T-helper 2 cell treated with Interferon-gamma antibody and Interleukin-4, amounts not matched to agents 5 μg/mL and 100 μg/mL, for 36 hours (primary cell): ENCODE data around the gene NAP1L4.
A peak's percentile ranks its signal among the peaks of the same experiment; 100 is the strongest.

Experiments used
- DNase-seq: peaks from one replicate; pipeline ENCODE4 v3.0.0; 2021; ENCODE audit warnings: low spot score
- H3K27ac Mint-ChIP-seq: one replicate; pipeline ENCODE4 v1.8.0; 2021; ENCODE audit warnings: mild to moderate bottlenecking, mixed read lengths
- H3K27me3 Mint-ChIP-seq: one replicate; pipeline ENCODE4 v1.8.0; 2021; ENCODE audit warnings: low read depth, mixed read lengths
- H3K36me3 Mint-ChIP-seq: one replicate; pipeline ENCODE4 v1.8.0; 2021; ENCODE audit warnings: low read depth, mixed read lengths
- H3K4me1 Mint-ChIP-seq: one replicate; pipeline ENCODE4 v1.8.0; 2021; ENCODE audit warnings: low read depth, mixed read lengths
- H3K4me3 Mint-ChIP-seq: one replicate; pipeline ENCODE4 v1.8.0; 2022; ENCODE audit warnings: mild to moderate bottlenecking, moderate library complexity, mixed read lengths
- H3K9me3 Mint-ChIP-seq: one replicate; pipeline ENCODE4 v1.8.0; 2021; ENCODE audit warnings: mixed read lengths

The NAP1L4 gene

GRCh38 chr11:2975594-2975993 is 16.5 kb downstream of the NAP1L4 start:
- DNase-seq, result no peak
- H3K4me3 Mint-ChIP-seq, result no peak overlapping the region
- no peaks in the 10 kb centered on the region for H3K9me3 Mint-ChIP-seq
- peaks cover 61% of the 10 kb centered on the region for H3K36me3 Mint-ChIP-seq
- H3K4me1 Mint-ChIP-seq, result peaks cover 28% of the 10 kb centered on the region
- H3K27ac Mint-ChIP-seq, result no peak overlapping the region
- no peaks in the 10 kb centered on the region for H3K27me3 Mint-ChIP-seq

GRCh38 chr11:2974272-2974671 is 17.9 kb downstream of the NAP1L4 start:
- H3K4me1 Mint-ChIP-seq, result peaks cover 28% of the 10 kb centered on the region
- H3K36me3 Mint-ChIP-seq, result peaks cover 73% of the 10 kb centered on the region
- H3K4me3 Mint-ChIP-seq, result no peak overlapping the region
- H3K27ac Mint-ChIP-seq, result peak overlapping the region; percentile 41
- no peak for DNase-seq
- H3K9me3 Mint-ChIP-seq, result no peaks in the 10 kb centered on the region
- H3K27me3 Mint-ChIP-seq, result no peaks in the 10 kb centered on the region

- Mint-ChIP-seq H3K4me3 (no peak overlapping the region), H3K27ac (no peak overlapping the region), H3K9me3 (no peaks in the 10 kb centered on the region), H3K36me3 (peaks cover 82% of the 10 kb centered on the region), H3K4me1 (peaks cover 4% of the 10 kb centered on the region), H3K27me3 (no peaks in the 10 kb centered on the region)
- no peak for DNase-seq
Measured at GRCh38 chr11:2968341-2968900, 23.7 kb downstream of the NAP1L4 start.

GRCh38 chr11:2964782-2965181 is 27.3 kb downstream of the NAP1L4 start:
- Mint-ChIP-seq H3K27ac (no peak overlapping the region), H3K9me3 (no peaks in the 10 kb centered on the region), H3K27me3 (no peaks in the 10 kb centered on the region), H3K4me3 (no peak overlapping the region), H3K36me3 (peaks cover 87% of the 10 kb centered on the region), H3K4me1 (peaks cover 13% of the 10 kb centered on the region)
- no peak for DNase-seq

GRCh38 chr11:2963761-2964160 is 28.4 kb downstream of the NAP1L4 start:
- Mint-ChIP-seq H3K4me1 (peaks cover 13% of the 10 kb centered on the region), H3K27ac (no peak overlapping the region), H3K4me3 (no peak overlapping the region), H3K9me3 (no peaks in the 10 kb centered on the region), H3K36me3 (peaks cover 88% of the 10 kb centered on the region), H3K27me3 (no peaks in the 10 kb centered on the region)
- DNase-seq, result no peak

GRCh38 chr11:2963112-2963754 is 28.9 kb downstream of the NAP1L4 start:
- DNase-seq, result no peak
- Mint-ChIP-seq H3K9me3 (no peaks in the 10 kb centered on the region), H3K4me3 (no peak overlapping the region), H3K36me3 (peaks cover 88% of the 10 kb centered on the region), H3K4me1 (peaks cover 13% of the 10 kb centered on the region), H3K27me3 (no peaks in the 10 kb centered on the region), H3K27ac (no peak overlapping the region)

GRCh38 chr11:2961080-2961479 is 31.0 kb downstream of the NAP1L4 start:
- H3K9me3 Mint-ChIP-seq, result no peaks in the 10 kb centered on the region
- peaks cover 13% of the 10 kb centered on the region for H3K4me1 Mint-ChIP-seq
- H3K27me3 Mint-ChIP-seq, result no peaks in the 10 kb centered on the region
- no peak for DNase-seq
- no peak overlapping the region for H3K27ac Mint-ChIP-seq
- H3K36me3 Mint-ChIP-seq, result peaks cover 83% of the 10 kb centered on the region
- no peak overlapping the region for H3K4me3 Mint-ChIP-seq

GRCh38 chr11:2960139-2960538 is 32.0 kb downstream of the NAP1L4 start:
- no peaks in the 10 kb centered on the region for H3K9me3 Mint-ChIP-seq
- no peak overlapping the region for H3K4me3 Mint-ChIP-seq
- H3K27me3 Mint-ChIP-seq, result no peaks in the 10 kb centered on the region

GRCh38 chr11:2958251-2958650 is 33.9 kb downstream of the NAP1L4 start:
- Mint-ChIP-seq H3K4me3 (no peak overlapping the region), H3K4me1 (peaks cover 26% of the 10 kb centered on the region), H3K36me3 (peaks cover 81% of the 10 kb centered on the region), H3K27ac (no peak overlapping the region), H3K9me3 (no peaks in the 10 kb centered on the region), H3K27me3 (no peaks in the 10 kb centered on the region)
- DNase-seq, result no peak

More at GRCh38 chr11:2960139-2960538, 32.0 kb downstream of the NAP1L4 start:
- no peak for DNase-seq
- Mint-ChIP-seq H3K4me1 (peaks cover 16% of the 10 kb centered on the region), H3K36me3 (peaks cover 86% of the 10 kb centered on the region), H3K27ac (no peak overlapping the region)

GRCh38 chr11:2955906-2956476 is 36.1 kb downstream of the NAP1L4 start:
- H3K36me3 Mint-ChIP-seq, result peaks cover 78% of the 10 kb centered on the region
- H3K27me3 Mint-ChIP-seq, result no peaks in the 10 kb centered on the region
- H3K9me3 Mint-ChIP-seq, result no peaks in the 10 kb centered on the region
- no peak overlapping the region for H3K4me3 Mint-ChIP-seq
- H3K27ac Mint-ChIP-seq, result no peak overlapping the region
- no peak for DNase-seq
- peaks cover 37% of the 10 kb centered on the region for H3K4me1 Mint-ChIP-seq

- H3K27ac Mint-ChIP-seq, result no peak overlapping the region
Measured at GRCh38 chr11:2954263-2954662, 37.9 kb downstream of the NAP1L4 start.

GRCh38 chr11:2952290-2952689 is 39.8 kb downstream of the NAP1L4 start:
- Mint-ChIP-seq H3K27me3 (no peaks in the 10 kb centered on the region), H3K27ac (no peak overlapping the region), H3K36me3 (peaks cover 84% of the 10 kb centered on the region), H3K9me3 (no peaks in the 10 kb centered on the region), H3K4me1 (peaks cover 50% of the 10 kb centered on the region), H3K4me3 (no peak overlapping the region)
- DNase-seq, result no peak

More at GRCh38 chr11:2954263-2954662, 37.9 kb downstream of the NAP1L4 start:
- H3K4me3 Mint-ChIP-seq, result no peak overlapping the region
- DNase-seq, result no peak
- H3K36me3 Mint-ChIP-seq, result peaks cover 78% of the 10 kb centered on the region
- no peaks in the 10 kb centered on the region for H3K9me3 Mint-ChIP-seq
- H3K27me3 Mint-ChIP-seq, result no peaks in the 10 kb centered on the region
- peaks cover 42% of the 10 kb centered on the region for H3K4me1 Mint-ChIP-seq

- peaks cover 53% of the 10 kb centered on the region for H3K4me1 Mint-ChIP-seq
- no peak for DNase-seq
Measured at GRCh38 chr11:2951231-2952110, 40.7 kb downstream of the NAP1L4 start.

GRCh38 chr11:2950825-2951224 is 41.3 kb downstream of the NAP1L4 start:
- peaks cover 58% of the 10 kb centered on the region for H3K4me1 Mint-ChIP-seq
- H3K36me3 Mint-ChIP-seq, result peaks cover 86% of the 10 kb centered on the region
- H3K4me3 Mint-ChIP-seq, result no peak overlapping the region
- H3K27me3 Mint-ChIP-seq, result no peaks in the 10 kb centered on the region
- no peaks in the 10 kb centered on the region for H3K9me3 Mint-ChIP-seq
- no peak for DNase-seq
- H3K27ac Mint-ChIP-seq, result peak overlapping the region; percentile 59

More at GRCh38 chr11:2951231-2952110, 40.7 kb downstream of the NAP1L4 start:
- Mint-ChIP-seq H3K27ac (peak overlapping the region; percentile 59), H3K27me3 (no peaks in the 10 kb centered on the region), H3K36me3 (peaks cover 85% of the 10 kb centered on the region), H3K9me3 (no peaks in the 10 kb centered on the region), H3K4me3 (peak overlapping the region; percentile 44)
